GM12892 (cell line): ENCODE data around the gene TXK.

Source experiments
- POLR2A ChIP-seq: IDR thresholded peaks from 2 replicates; pipeline ENCODE4 v1.6.1; 2011; ENCODE audit warnings: low read depth, low read length, control low read depth
- POLR2AphosphoS5 ChIP-seq: IDR thresholded peaks from 2 replicates; pipeline ENCODE4 v1.6.1; 2011; ENCODE audit warnings: low read depth, low read length, control low read depth
- TAF1 ChIP-seq: IDR thresholded peaks from 2 replicates; pipeline ENCODE4 v1.6.1; 2011; ENCODE audit warnings: low read depth, mild to moderate bottlenecking, control low read depth, low read length, borderline replicate concordance

DNA sequence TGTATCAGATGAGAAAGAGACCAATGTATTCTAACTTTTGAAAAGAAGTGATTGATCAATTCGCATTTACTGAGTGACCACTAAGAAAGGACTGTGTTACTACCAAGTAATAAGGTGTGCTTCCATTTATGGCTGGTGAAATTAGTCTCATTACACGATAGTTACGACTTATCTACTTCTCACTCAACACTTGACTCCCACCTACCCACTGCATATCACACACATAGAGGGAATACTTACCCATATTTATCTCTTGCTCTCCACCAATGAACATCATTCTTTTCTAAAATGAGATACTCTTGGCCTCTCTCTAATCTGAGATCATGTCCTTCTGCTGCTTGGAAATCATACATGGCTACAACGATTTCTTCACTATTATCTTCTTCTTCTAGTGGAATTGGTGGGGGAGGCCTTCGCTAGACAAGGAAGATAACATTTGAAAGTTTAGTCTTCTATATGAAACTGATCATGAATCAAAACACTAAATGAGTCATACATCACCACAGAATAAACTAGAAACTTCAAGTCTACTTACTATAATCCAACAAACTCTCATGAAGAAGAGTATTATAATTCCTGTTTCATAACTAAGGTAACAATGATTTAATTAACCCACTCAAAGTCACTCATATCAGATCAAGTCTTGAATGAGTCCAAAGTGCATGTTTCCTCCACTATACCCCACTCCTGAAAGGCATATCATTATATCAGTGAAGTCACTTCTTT is 33.7 kb upstream of the TXK start:
- TF ChIP-seq POLR2A: no peak
- TF ChIP-seq POLR2AphosphoS5: no peak
- TF ChIP-seq TAF1: no peak
